ENCODE data around the gene ADARB2.

- no peak for TF ChIP-seq POLR2AphosphoS5 (IDR thresholded peaks at IDR 0.05; ENCODE audit: low read depth)
- TF ChIP-seq CTCF (IDR thresholded peaks at IDR 0.05; ENCODE audit: insufficient read depth, low read length), result no peak
- TF ChIP-seq, protein P1, sequence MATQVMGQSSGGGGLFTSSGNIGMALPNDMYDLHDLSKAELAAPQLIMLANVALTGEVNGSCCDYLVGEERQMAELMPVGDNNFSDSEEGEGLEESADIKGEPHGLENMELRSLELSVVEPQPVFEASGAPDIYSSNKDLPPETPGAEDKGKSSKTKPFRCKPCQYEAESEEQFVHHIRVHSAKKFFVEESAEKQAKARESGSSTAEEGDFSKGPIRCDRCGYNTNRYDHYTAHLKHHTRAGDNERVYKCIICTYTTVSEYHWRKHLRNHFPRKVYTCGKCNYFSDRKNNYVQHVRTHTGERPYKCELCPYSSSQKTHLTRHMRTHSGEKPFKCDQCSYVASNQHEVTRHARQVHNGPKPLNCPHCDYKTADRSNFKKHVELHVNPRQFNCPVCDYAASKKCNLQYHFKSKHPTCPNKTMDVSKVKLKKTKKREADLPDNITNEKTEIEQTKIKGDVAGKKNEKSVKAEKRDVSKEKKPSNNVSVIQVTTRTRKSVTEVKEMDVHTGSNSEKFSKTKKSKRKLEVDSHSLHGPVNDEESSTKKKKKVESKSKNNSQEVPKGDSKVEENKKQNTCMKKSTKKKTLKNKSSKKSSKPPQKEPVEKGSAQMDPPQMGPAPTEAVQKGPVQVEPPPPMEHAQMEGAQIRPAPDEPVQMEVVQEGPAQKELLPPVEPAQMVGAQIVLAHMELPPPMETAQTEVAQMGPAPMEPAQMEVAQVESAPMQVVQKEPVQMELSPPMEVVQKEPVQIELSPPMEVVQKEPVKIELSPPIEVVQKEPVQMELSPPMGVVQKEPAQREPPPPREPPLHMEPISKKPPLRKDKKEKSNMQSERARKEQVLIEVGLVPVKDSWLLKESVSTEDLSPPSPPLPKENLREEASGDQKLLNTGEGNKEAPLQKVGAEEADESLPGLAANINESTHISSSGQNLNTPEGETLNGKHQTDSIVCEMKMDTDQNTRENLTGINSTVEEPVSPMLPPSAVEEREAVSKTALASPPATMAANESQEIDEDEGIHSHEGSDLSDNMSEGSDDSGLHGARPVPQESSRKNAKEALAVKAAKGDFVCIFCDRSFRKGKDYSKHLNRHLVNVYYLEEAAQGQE (IDR thresholded peaks at IDR 0.05; ENCODE audit: insufficient replicate concordance, low read depth), result no peak
These were observed 519.7 kb downstream of the ADARB2 start for GRCh38 chr10:1217661-1218060.

Data from HL-60 (cell line).